WI38 (cell line): ENCODE results near the gene ITGAD.
"Not testable (repeated sequence)": the region's sequence is repeated elsewhere in the genome, so short reads cannot be mapped to it uniquely, and the experiment has no call there.

Experiments used
- H3K4me3 ChIP-seq: 2 replicates; pipeline ENCODE4 v1.5.1; 2011; ENCODE audit warnings: low read depth, mild to moderate bottlenecking, control low read depth, low read length
- TF ChIP-seq, protein P1 (sequence below): IDR thresholded peaks from 2 replicates; pipeline ENCODE4 v1.5.1; 2012; ENCODE audit warnings: low read depth, mild to moderate bottlenecking, control low read depth, low read length

The ITGAD gene

DNA sequence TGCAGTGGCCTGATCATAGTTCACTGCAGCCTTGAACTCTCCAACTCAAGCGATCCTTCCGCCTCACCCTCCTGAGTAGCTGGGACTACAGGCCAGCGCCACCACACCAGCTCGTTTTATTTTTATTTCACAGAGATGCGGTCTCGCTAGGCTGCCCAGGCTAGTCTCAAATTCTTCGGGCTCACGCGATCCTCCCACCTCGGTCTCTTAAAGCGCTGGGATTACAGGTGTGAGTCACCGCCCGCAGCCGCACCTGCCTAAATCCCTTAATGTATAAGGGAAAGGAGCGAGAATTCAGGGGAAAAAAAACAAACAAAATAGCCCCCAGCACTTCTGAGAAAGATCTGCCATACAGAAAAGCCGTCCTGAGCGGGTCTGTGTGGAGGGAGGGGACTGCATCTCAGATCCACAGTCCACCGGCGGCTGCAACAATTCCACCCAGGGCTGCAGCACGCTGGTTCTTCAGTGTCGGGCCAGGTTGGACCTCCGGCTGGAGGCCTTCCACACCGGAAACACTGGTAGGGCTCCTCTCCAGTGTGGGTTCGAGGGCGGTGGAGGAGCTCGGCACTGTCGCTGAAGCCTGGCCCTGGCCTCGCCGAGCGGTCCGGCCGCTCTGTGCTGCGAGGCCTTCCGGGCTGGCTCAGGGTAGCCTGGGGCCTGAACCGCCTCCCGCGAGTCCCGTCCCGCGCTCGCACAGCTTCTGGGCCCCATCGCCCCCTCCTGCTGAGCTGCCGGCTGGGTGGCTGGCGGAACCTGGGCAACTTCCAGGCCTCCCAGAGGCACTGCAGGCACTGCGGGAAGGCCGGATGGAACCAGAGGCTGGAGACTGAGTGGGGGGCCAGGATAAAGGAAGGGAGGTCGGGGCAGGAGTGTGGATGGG is 42.4 kb downstream of the ITGAD start:
- TF ChIP-seq, protein P1, sequence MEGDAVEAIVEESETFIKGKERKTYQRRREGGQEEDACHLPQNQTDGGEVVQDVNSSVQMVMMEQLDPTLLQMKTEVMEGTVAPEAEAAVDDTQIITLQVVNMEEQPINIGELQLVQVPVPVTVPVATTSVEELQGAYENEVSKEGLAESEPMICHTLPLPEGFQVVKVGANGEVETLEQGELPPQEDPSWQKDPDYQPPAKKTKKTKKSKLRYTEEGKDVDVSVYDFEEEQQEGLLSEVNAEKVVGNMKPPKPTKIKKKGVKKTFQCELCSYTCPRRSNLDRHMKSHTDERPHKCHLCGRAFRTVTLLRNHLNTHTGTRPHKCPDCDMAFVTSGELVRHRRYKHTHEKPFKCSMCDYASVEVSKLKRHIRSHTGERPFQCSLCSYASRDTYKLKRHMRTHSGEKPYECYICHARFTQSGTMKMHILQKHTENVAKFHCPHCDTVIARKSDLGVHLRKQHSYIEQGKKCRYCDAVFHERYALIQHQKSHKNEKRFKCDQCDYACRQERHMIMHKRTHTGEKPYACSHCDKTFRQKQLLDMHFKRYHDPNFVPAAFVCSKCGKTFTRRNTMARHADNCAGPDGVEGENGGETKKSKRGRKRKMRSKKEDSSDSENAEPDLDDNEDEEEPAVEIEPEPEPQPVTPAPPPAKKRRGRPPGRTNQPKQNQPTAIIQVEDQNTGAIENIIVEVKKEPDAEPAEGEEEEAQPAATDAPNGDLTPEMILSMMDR, result no peak

DNA sequence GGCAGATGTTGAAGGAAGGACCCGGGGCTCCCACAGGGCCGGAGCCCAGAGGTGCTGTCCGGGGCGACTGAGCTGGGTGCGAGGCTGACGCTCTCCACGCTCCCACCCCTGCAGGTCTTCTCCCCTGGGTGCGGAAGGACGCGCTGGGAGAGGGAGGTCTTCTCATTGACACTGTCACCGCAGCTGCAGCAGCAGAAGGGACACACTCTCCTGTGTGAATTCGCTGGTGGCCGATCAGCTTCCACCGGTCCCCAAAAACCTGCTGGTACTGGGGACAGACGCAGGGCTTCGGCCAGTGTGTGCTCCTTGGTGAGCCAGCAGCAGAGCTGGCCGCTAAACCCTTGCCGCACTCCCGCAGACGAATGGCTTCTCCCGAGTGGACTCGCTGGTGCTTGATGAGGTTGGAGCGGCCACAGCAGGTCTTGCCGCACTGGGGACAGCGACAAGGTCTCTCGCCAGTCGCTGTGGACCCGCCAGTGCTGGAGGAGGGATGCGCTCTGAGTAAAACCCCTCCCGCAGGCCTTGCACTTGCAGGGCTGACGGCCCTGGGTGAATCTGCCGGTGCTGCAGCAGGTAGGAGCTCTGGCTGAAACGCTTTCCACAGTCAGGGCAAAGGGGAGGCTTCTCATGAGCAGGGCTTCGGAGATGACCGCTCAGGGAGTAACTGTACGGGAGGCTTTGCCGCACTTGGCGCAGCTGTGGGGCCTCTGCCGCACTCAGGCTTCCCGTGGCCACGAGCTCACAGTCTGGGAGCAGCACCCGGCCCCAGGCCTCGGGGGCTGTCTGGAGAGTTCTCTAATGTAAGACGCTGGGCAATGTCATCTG is 43.3 kb downstream of the ITGAD start:
- TF ChIP-seq, protein P1, result no peak
- no peak overlapping the region for H3K4me3 ChIP-seq

More for the DNA sequence above, 42.4 kb downstream of the ITGAD start:
- no peak overlapping the region for H3K4me3 ChIP-seq

DNA sequence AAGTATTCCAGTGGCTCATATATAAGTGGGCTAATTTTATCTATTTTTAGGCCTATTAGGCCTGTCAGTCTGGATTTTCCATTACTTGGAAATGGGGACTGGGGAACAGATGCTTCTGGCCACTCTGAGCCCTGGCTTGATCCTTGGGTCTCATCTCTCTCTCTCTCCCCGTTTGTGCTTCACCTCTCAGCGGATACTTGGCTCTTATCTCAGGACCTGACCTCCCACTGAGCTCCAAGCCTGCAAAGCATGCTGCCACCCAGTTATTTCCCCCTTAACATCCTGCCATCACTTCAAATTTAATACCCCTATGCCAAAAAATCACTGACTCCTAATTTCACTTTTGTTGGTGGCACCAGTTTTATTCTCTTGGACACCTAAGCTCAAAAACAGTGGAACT is 45.3 kb downstream of the ITGAD start:
- TF ChIP-seq, protein P1, result no peak
- H3K4me3 ChIP-seq, result no peak overlapping the region

DNA sequence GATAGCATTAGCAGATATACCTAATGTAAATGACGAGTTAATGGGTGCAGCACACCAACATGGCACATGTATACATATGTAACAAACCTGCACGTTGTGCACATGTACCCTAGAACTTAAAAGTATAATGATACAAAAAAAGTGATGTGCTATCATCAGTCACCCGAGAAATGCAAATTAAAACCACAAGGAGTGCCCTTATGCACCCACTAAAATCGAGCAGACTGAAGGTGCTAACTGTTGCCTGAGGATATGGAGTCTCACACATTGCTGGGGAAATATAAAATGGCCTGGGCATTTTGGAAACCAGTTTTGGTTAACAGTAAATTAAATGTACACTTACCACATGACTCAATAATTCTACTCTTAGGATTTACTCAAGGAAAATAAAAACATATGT is 45.9 kb downstream of the ITGAD start:
- not testable (repeated sequence) for H3K4me3 ChIP-seq

DNA sequence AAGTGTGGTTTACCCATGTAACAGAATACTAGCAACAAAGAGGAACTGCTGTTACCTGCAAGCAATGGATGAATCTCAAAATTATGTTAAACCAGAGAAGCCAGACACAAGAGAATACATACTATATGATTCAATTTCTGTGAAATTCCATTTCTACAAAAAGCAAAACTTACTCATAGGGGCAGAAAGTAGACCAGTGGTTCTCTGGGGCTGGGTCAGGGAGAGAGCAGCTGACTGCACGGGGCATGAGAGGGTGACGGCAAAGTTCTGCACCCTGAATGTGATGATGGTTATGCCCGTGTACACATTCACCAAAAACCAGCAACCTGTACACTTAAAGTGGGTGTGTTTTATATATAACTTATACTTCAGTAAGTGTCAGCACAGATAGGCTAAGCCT is 46.4 kb downstream of the ITGAD start:
- no peak overlapping the region for H3K4me3 ChIP-seq
- TF ChIP-seq, protein P1, result no peak

DNA sequence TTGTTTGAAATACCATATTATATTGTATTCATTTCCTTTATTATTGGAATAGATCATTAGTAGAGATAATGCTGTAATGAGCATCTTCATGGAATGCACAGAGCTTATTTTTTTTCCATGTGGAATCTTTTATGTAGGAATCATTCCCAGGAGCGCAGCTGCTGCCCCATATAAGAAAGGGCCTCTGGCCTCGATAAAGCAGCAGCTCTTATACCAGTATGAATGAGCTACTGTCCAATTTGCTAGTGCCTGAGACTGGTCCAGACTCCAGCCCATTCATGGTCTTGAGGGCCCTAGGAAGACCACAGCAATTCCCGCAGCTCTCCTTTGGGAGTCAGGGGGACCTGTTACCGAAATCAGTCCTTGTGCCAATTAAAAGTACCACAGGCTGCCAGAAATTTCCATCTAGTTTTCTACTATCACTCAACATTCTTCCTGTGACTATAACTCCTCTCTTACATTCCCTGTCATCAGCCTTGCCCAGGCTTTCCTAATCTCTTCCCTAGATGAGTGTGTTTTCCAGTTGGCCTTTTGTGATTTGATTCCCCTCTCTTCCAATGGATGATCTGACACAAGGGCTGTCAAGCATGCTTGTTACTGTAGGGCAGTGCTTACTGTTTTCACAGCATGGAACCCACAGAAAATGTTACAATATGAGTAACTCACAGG is 47.5 kb downstream of the ITGAD start:
- no peak overlapping the region for H3K4me3 ChIP-seq
- TF ChIP-seq, protein P1, result no peak

DNA sequence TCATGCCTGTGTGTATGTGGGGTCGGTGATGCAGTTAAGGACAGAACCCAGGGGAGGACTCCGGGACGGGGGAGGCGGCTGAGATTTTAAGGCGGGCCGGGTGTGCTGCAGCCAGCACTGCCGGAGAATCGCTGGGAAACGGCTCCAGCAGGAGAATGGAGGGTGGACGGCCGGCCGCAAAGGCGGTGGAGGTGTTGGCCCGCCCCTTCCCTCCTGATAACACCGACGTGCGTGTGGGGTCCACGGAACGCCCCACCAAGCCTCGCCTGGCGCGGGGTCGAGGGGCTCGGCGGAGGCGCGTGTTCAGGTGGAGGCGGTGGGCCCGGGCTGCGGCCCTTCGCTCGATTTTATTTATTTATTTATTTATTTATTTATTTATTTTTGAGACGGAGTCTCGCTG is 48.8 kb downstream of the ITGAD start:
- no peak overlapping the region for H3K4me3 ChIP-seq

DNA sequence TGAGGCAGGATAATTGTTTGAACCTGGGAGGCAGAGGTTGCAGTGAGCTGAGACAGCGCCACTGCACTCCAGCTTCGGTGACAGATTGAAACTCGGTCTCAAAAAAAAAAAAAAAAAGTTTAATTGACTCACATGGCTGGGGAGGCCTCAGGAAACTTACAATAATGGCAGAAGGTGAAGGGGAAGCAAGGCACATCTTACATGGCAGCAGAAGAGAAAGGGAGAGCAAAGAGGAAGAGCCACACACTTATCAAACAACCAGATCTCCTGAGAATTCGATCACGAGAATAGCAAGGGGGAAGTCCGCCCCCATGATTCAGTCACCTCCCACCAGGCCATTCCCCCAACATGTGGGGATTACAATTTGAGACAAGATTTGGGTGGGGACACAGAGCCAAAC is 52.8 kb downstream of the ITGAD start:
- not testable (repeated sequence) for H3K4me3 ChIP-seq

More for the DNA sequence above, 48.8 kb downstream of the ITGAD start:
- TF ChIP-seq, protein P1, result no peak
